Fibroblast of the aortic adventitia (primary cell): ENCODE results near the gene OR1M1. TPM values are rescaled to one million over a fixed set of nuclear protein-coding genes. Genes with fewer than 3 reads are reported as not detected.
"Not testable (repeated sequence)": the region's sequence is repeated elsewhere in the genome, so short reads cannot be mapped to it uniquely, and the experiment has no call there.

Experiments used
- DNase-seq: peaks from one replicate; pipeline ENCODE4 v3.0.0-alpha.2; 2010; ENCODE audit warnings: low read depth
- H3K4me3 ChIP-seq: 2 replicates; pipeline ENCODE4 v1.5.1; 2011; ENCODE audit warnings: low read depth, mild to moderate bottlenecking, control low read depth, low read length, moderate library complexity
- CTCF ChIP-seq: IDR thresholded peaks from 2 replicates; pipeline ENCODE4 v1.5.1; 2011; ENCODE audit warnings: mild to moderate bottlenecking, low read length, control low read depth, inconsistent platforms; ENCODE audit not compliant: insufficient read depth
- total RNA-seq: library from RNA; depleted of rRNA; stranded (reverse); fragments of >200 nt; gene quantifications from 2 replicates; pipeline ENCODE4 v1.2.3, GENCODE V29; 2012; ENCODE audit warnings: low replicate concordance

The OR1M1 gene
- total RNA-seq, 1 donor = not detected

DNA sequence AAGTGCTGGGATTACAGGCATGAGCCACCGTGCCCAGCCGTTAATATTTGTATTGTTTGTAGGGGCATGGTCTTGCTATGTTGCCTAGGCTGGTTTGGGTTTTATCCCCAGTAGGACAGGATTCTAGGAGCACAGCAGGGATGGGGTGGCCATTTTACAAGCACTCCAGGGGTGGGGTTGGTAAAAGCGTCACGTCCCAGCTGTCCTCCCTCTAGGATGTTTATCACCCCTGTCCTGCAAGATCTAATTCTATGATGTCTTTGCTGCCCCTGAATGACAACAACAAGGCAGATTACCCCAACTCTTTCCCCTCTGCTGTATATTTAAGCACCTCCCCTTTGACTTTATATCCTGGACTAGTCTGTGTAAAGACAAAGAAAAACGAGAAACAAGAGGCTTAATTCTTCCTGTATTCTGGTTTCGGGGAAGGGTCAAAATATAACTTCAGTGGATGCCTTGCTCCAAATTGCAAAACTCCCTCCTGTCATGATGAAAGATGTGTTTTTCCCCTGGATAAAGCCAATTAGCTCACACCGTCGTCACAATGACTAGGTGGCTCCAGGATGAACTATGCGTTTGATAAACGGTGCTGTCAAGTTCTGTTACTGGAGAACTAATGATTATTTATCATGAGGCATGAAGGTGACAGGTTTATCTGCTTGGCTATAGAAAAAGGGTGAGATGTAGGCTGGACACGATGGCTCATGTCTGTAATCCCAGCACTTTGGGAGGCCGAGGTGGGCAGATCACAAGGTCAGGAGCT lies 27.8 kb upstream of the OR1M1 start:
- no peak for DNase-seq
- TF ChIP-seq CTCF = no peak
- H3K4me3 ChIP-seq = no peak overlapping the region

- DNase-seq = no peak
- no peak for TF ChIP-seq CTCF
Observed at GRCh38 chr19:9060564-9061340, 26.1 kb upstream of the OR1M1 start.

GRCh38 chr19:9061879-9062278 lies 25.0 kb upstream of the OR1M1 start:
- no peak for DNase-seq

More at GRCh38 chr19:9060564-9061340, 26.1 kb upstream of the OR1M1 start:
- H3K4me3 ChIP-seq = no peak overlapping the region

GRCh38 chr19:9065457-9066014 lies 21.3 kb upstream of the OR1M1 start:
- no peak for DNase-seq
- TF ChIP-seq CTCF = no peak
- no peak overlapping the region for H3K4me3 ChIP-seq

More at GRCh38 chr19:9061879-9062278, 25.0 kb upstream of the OR1M1 start:
- no peak for TF ChIP-seq CTCF
- H3K4me3 ChIP-seq = no peak overlapping the region

- no peak for TF ChIP-seq CTCF
- no peak overlapping the region for H3K4me3 ChIP-seq
- no peak for DNase-seq
Observed at GRCh38 chr19:9070066-9070465, 16.8 kb upstream of the OR1M1 start.

DNA sequence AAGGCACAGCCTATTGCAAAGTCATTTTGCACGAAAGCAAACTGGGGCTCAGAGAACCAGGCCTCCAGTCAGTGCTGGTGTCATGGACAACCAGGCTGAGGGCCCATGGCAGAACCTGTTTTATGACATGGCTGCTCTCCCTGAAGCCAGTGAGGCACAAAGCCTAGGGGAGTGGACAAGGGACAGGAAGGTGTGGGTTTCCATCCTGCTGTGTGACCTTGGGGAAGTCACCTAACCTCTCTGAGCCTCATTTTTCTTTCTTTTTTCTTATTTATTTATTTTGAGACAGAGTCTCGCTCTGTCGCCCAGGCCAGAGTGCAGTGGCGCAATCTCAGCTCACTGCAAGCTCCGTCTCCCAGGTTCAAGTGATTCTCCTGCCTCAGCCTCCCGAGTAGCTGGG lies 15.1 kb upstream of the OR1M1 start:
- DNase-seq, H3K4me3 ChIP-seq: not testable (repeated sequence)

- DNase-seq = no peak
- no peak for TF ChIP-seq CTCF
- H3K4me3 ChIP-seq = no peak overlapping the region
Observed at GRCh38 chr19:9073806-9074205, 13.1 kb upstream of the OR1M1 start.
